NCI-H460 (cell line): Measurements from ENCODE around the gene CALML5. TPM values are rescaled to one million over a fixed set of nuclear protein-coding genes. Genes with fewer than 3 reads are reported as not detected.
A peak's percentile ranks its signal among the peaks of the same experiment; 100 is the strongest.

Experiments used
- DNase-seq: peaks from one replicate; pipeline ENCODE4 v3.0.0-alpha.2; 2016; ENCODE audit warnings: low read depth; ENCODE audit errors: extremely low read depth
- total RNA-seq: library from RNA; depleted of rRNA; stranded (reverse); fragments of >200 nt; shearing (Covaris generic); gene quantifications from 2 replicates; pipeline ENCODE4 v1.2.3, GENCODE V29; 2014

The CALML5 gene
- total RNA-seq, 1 experiment from 2014 or later, result not detected

GRCh38 chr10:5519054-5519453 lies 19.7 kb upstream of the CALML5 start:
- no peak for DNase-seq

- peak; percentile 49 for DNase-seq
Observed at GRCh38 chr10:5518143-5518542, 18.8 kb upstream of the CALML5 start.

- no peak for DNase-seq
Observed at GRCh38 chr10:5517546-5517945, 18.2 kb upstream of the CALML5 start.

- DNase-seq, result no peak
Observed at GRCh38 chr10:5515948-5516761, 16.8 kb upstream of the CALML5 start.

GRCh38 chr10:5514226-5514850 lies 15.0 kb upstream of the CALML5 start:
- DNase-seq, result no peak

- no peak for DNase-seq
Observed at GRCh38 chr10:5512881-5513612, 13.7 kb upstream of the CALML5 start.

GRCh38 chr10:5512331-5512730 lies 13.0 kb upstream of the CALML5 start:
- no peak for DNase-seq

GRCh38 chr10:5511885-5512280 lies 12.5 kb upstream of the CALML5 start:
- DNase-seq, result no peak

- no peak for DNase-seq
Observed at GRCh38 chr10:5511231-5511884, 12.0 kb upstream of the CALML5 start.

GRCh38 chr10:5510281-5511072 lies 11.1 kb upstream of the CALML5 start:
- DNase-seq, result no peak

- no peak for DNase-seq
Observed at GRCh38 chr10:5509691-5510090, 10.3 kb upstream of the CALML5 start.

GRCh38 chr10:5509236-5509635 lies 9.9 kb upstream of the CALML5 start:
- no peak for DNase-seq

GRCh38 chr10:5508786-5509185 lies 9.4 kb upstream of the CALML5 start:
- DNase-seq, result no peak

- DNase-seq, result no peak
Observed at GRCh38 chr10:5508161-5508604, 8.8 kb upstream of the CALML5 start.

- no peak for DNase-seq
Observed at GRCh38 chr10:5507649-5508131, 8.3 kb upstream of the CALML5 start.

- no peak for DNase-seq
Observed at GRCh38 chr10:5506751-5507648, 7.6 kb upstream of the CALML5 start.

GRCh38 chr10:5506246-5506645 lies 6.9 kb upstream of the CALML5 start:
- DNase-seq, result no peak

GRCh38 chr10:5504146-5505072 lies 5.0 kb upstream of the CALML5 start:
- DNase-seq, result no peak
